GM20000 (cell line): Measurements from ENCODE around the gene MAGI1.

Source experiments
- DNase-seq: peaks from one replicate; pipeline ENCODE4 v3.0.0; 2012; ENCODE audit warnings: low spot score
- CTCF ChIP-seq: IDR thresholded peaks from 2 replicates; pipeline ENCODE4 v1.5.1; 2012; ENCODE audit warnings: mild to moderate bottlenecking, control low read depth; ENCODE audit errors: extremely low read depth, missing control alignments

The MAGI1 gene

GRCh38 chr3:65714134-65714533, 324.6 kb downstream of the MAGI1 start:
- TF ChIP-seq CTCF: no peak
- no peak for DNase-seq

- no peak for TF ChIP-seq CTCF
- no peak for DNase-seq
Observed at GRCh38 chr3:65713016-65713415, 325.7 kb downstream of the MAGI1 start.

- no peak for DNase-seq
- TF ChIP-seq CTCF: no peak
Observed at GRCh38 chr3:65712140-65712539, 326.6 kb downstream of the MAGI1 start.

GRCh38 chr3:65706776-65707568, 331.7 kb downstream of the MAGI1 start:
- DNase-seq: no peak
- no peak for TF ChIP-seq CTCF

GRCh38 chr3:65706301-65706700, 332.4 kb downstream of the MAGI1 start:
- DNase-seq: no peak
- no peak for TF ChIP-seq CTCF

- DNase-seq: no peak
Observed at GRCh38 chr3:65703820-65704219, 334.9 kb downstream of the MAGI1 start.

More at GRCh38 chr3:65703820-65704219, 334.9 kb downstream of the MAGI1 start:
- TF ChIP-seq CTCF: no peak
